Measurements from ENCODE around the gene ZDHHC9. TPM values are rescaled to one million over a fixed set of nuclear protein-coding genes. Genes with fewer than 3 reads are reported as not detected.

ZDHHC9 gene
- total RNA-seq, 1 donor from 2014 or later, result 64.0 TPM

DNA sequence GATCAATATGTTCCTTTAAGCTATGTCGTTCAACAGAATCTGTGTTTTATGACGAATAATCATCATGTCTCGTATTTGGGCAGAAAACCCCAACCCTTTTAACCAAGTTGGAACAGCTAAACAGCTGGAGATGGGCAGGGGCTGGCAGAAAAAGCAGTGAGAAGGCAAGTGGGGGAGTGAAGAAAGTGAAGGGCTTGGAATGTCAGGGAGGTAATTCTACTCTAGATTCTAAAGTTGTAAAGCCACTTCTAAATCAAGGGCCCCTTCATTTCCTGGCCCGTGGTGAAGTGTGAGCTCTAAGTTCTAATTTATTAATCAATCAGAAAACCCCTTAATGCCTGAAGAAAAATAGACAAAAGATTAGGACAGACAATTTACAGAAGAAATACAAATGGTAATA, 43.5 kb downstream of the ZDHHC9 start:
- Mint-ChIP-seq H3K27ac (ENCODE audit: unreplicated experiment) (no peak overlapping the region), H3K9me3 (ENCODE audit: unreplicated experiment) (no peaks in the 10 kb centered on the region), H3K27me3 (ENCODE audit: low read depth, unreplicated experiment) (no peaks in the 10 kb centered on the region), H3K4me1 (ENCODE audit: low read depth, unreplicated experiment) (no peaks in the 10 kb centered on the region), H3K4me3 (ENCODE audit: unreplicated experiment) (no peak overlapping the region), H3K36me3 (ENCODE audit: low read depth, unreplicated experiment) (peaks cover 7% of the 10 kb centered on the region)
- no peaks in the 10 kb centered on the region for H3K27me3 ChIP-seq (ENCODE audit: insufficient read depth, low read length)
- H3K9ac ChIP-seq (ENCODE audit: low read length), result no peak overlapping the region
- no peak overlapping the region for H2AFZ ChIP-seq (ENCODE audit: low read depth, low read length)
- no peaks in the 10 kb centered on the region for H3K9me3 ChIP-seq (ENCODE audit: insufficient read depth, low read depth, low read length)
- no peaks in the 10 kb centered on the region for H4K20me1 ChIP-seq (ENCODE audit: insufficient read depth, low read length)
- H3K27ac ChIP-seq (ENCODE audit: low read depth, low read length), result no peak overlapping the region
- no peak overlapping the region for H3K4me3 ChIP-seq (ENCODE audit: insufficient read depth, low read depth, low read length)
- no peak for DNase-seq (ENCODE audit: low read depth)
- no peaks in the 10 kb centered on the region for H3K4me1 ChIP-seq (ENCODE audit: insufficient read depth, low read length)
- FAIRE-seq, result peak; percentile 58
- no peak overlapping the region for H3K4me2 ChIP-seq (ENCODE audit: low read length)
- no peak for TF ChIP-seq EZH2 (IDR thresholded peaks at IDR 0.05; ENCODE audit: insufficient read depth, low read length)
- TF ChIP-seq, protein P1, sequence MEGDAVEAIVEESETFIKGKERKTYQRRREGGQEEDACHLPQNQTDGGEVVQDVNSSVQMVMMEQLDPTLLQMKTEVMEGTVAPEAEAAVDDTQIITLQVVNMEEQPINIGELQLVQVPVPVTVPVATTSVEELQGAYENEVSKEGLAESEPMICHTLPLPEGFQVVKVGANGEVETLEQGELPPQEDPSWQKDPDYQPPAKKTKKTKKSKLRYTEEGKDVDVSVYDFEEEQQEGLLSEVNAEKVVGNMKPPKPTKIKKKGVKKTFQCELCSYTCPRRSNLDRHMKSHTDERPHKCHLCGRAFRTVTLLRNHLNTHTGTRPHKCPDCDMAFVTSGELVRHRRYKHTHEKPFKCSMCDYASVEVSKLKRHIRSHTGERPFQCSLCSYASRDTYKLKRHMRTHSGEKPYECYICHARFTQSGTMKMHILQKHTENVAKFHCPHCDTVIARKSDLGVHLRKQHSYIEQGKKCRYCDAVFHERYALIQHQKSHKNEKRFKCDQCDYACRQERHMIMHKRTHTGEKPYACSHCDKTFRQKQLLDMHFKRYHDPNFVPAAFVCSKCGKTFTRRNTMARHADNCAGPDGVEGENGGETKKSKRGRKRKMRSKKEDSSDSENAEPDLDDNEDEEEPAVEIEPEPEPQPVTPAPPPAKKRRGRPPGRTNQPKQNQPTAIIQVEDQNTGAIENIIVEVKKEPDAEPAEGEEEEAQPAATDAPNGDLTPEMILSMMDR (IDR thresholded peaks at IDR 0.05; ENCODE audit: insufficient read depth, low read depth, low read length), result no peak
- no peaks in the 10 kb centered on the region for H3K79me2 ChIP-seq (ENCODE audit: insufficient read depth, low read length)
- H3K36me3 ChIP-seq (ENCODE audit: insufficient read depth, low read length), result peaks cover under 1% of the 10 kb centered on the region

DNA sequence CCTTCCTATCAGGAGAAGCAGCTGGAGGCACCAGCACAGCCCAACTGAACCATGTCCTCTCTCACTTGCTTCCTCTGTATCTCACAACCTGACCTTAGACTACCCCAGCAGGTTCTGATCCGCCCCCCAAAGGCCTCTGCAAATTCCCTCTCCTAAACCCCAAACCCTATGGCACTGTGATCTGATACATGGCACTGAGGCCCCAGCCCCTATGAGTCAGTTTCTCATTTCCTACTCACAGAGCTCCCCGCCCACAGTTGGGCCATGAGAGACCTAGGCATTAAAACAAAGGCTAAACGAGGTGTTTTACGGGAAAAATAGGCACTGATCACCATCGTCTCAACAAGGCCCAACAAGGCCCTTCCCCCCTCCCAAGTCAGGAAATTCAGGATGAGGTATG, 44.8 kb downstream of the ZDHHC9 start:
- no peaks in the 10 kb centered on the region for H3K27me3 ChIP-seq (ENCODE audit: insufficient read depth, low read length)
- H3K4me2 ChIP-seq (ENCODE audit: low read length), result no peak overlapping the region
- H3K27me3 Mint-ChIP-seq (ENCODE audit: low read depth, unreplicated experiment), result no peaks in the 10 kb centered on the region
- no peaks in the 10 kb centered on the region for H3K36me3 ChIP-seq (ENCODE audit: insufficient read depth, low read length)
- no peak overlapping the region for H3K4me3 Mint-ChIP-seq (ENCODE audit: unreplicated experiment)
- FAIRE-seq (no peak), DNase-seq (ENCODE audit: low read depth) (no peak)
- no peak overlapping the region for H3K27ac ChIP-seq (ENCODE audit: low read depth, low read length)
- peaks cover 7% of the 10 kb centered on the region for H3K36me3 Mint-ChIP-seq (ENCODE audit: low read depth, unreplicated experiment)
- no peak overlapping the region for H3K4me3 ChIP-seq (ENCODE audit: insufficient read depth, low read depth, low read length)
- TF ChIP-seq, protein P1 (IDR thresholded peaks at IDR 0.05; ENCODE audit: insufficient read depth, low read depth, low read length), result no peak
- no peak for TF ChIP-seq EZH2 (IDR thresholded peaks at IDR 0.05; ENCODE audit: insufficient read depth, low read length)
- peak overlapping the region; percentile 12 for H3K27ac Mint-ChIP-seq (ENCODE audit: unreplicated experiment)
- no peaks in the 10 kb centered on the region for H3K9me3 ChIP-seq (ENCODE audit: insufficient read depth, low read depth, low read length)
- no peak overlapping the region for H3K9ac ChIP-seq (ENCODE audit: low read length)
- H3K4me1 ChIP-seq (ENCODE audit: insufficient read depth, low read length), result no peaks in the 10 kb centered on the region
- H2AFZ ChIP-seq (ENCODE audit: low read depth, low read length), result no peak overlapping the region
- no peaks in the 10 kb centered on the region for H3K79me2 ChIP-seq (ENCODE audit: insufficient read depth, low read length)
- H3K9me3 Mint-ChIP-seq (ENCODE audit: unreplicated experiment), result no peaks in the 10 kb centered on the region
- H3K4me1 Mint-ChIP-seq (ENCODE audit: low read depth, unreplicated experiment), result no peaks in the 10 kb centered on the region
- H4K20me1 ChIP-seq (ENCODE audit: insufficient read depth, low read length), result no peaks in the 10 kb centered on the region

DNA sequence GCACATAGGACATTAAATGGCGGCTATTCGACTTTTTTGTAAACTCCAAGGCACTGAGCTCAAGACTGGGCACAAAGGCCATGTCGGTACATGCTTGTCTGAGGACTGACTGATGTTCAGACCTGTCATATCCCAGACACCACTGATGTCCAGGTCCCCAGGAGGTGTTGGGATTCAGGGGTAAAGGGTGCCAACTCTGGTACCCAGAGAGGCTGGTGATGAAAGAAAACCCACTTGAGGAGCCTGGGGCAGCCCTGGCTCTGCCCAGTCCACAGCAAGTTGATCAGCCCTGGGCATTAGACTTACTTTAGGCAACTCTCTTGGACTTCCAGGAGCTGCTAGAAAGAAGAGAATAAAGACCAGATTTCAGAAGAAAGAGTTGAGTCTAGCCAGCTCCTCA, 45.2 kb downstream of the ZDHHC9 start:
- no peaks in the 10 kb centered on the region for H3K4me1 ChIP-seq (ENCODE audit: insufficient read depth, low read length)
- no peak overlapping the region for H3K27ac ChIP-seq (ENCODE audit: low read depth, low read length)
- Mint-ChIP-seq H3K9me3 (ENCODE audit: unreplicated experiment) (no peaks in the 10 kb centered on the region), H3K4me1 (ENCODE audit: low read depth, unreplicated experiment) (no peaks in the 10 kb centered on the region), H3K36me3 (ENCODE audit: low read depth, unreplicated experiment) (peaks cover 7% of the 10 kb centered on the region), H3K4me3 (ENCODE audit: unreplicated experiment) (no peak overlapping the region), H3K27me3 (ENCODE audit: low read depth, unreplicated experiment) (no peaks in the 10 kb centered on the region), H3K27ac (ENCODE audit: unreplicated experiment) (no peak overlapping the region)
- H2AFZ ChIP-seq (ENCODE audit: low read depth, low read length), result no peak overlapping the region
- no peak overlapping the region for H3K4me3 ChIP-seq (ENCODE audit: insufficient read depth, low read depth, low read length)
- no peaks in the 10 kb centered on the region for H3K79me2 ChIP-seq (ENCODE audit: insufficient read depth, low read length)
- TF ChIP-seq, protein P1 (IDR thresholded peaks at IDR 0.05; ENCODE audit: insufficient read depth, low read depth, low read length), result no peak
- no peak for TF ChIP-seq EZH2 (IDR thresholded peaks at IDR 0.05; ENCODE audit: insufficient read depth, low read length)
- no peaks in the 10 kb centered on the region for H3K27me3 ChIP-seq (ENCODE audit: insufficient read depth, low read length)
- H3K36me3 ChIP-seq (ENCODE audit: insufficient read depth, low read length), result no peaks in the 10 kb centered on the region
- no peak overlapping the region for H3K4me2 ChIP-seq (ENCODE audit: low read length)
- H4K20me1 ChIP-seq (ENCODE audit: insufficient read depth, low read length), result no peaks in the 10 kb centered on the region
- H3K9ac ChIP-seq (ENCODE audit: low read length), result no peak overlapping the region
- DNase-seq (ENCODE audit: low read depth), result no peak
- H3K9me3 ChIP-seq (ENCODE audit: insufficient read depth, low read depth, low read length), result no peaks in the 10 kb centered on the region
- no peak for FAIRE-seq

Measured in astrocyte (in vitro differentiated cells and primary cell).